ENCODE data around the gene MYO6.

Gene MYO6

DNA sequence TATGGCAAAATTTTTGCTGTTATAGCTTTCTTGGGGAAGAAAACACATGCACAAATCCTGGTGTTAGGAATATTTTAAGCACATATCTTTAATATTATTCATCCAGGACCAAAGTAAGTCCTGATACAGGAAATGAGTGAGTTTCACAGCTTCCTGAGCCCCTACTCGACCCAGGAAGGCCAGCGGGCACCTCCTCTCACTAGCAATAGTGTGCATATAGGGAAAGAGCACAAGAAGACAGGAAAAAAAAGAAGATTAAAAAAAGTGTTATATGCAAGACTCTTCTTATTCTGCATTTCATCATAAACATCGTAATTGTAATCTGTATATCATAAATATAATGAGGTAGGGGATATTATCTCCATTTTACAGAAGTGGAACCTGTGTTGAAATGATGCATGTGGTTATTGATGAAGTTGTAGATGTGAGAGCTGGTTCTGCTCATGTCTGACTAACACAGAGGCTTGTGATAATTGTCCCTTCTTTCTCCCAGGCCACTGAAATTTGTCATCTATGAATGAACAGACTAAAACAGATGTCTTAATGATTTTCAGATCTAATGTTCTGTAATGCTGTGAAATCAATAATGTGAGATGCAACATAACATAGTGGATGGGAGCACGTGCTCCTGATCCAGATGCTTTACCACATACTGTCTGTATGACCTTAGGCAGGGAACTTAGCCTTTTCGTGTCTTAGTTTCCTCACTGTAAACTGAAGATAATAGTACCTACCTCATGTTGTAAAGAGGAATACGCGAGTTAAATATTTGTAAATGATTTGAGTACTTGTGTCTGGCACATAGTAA, 101.2 kb downstream of the MYO6 start:
- TF ChIP-seq, protein P1, sequence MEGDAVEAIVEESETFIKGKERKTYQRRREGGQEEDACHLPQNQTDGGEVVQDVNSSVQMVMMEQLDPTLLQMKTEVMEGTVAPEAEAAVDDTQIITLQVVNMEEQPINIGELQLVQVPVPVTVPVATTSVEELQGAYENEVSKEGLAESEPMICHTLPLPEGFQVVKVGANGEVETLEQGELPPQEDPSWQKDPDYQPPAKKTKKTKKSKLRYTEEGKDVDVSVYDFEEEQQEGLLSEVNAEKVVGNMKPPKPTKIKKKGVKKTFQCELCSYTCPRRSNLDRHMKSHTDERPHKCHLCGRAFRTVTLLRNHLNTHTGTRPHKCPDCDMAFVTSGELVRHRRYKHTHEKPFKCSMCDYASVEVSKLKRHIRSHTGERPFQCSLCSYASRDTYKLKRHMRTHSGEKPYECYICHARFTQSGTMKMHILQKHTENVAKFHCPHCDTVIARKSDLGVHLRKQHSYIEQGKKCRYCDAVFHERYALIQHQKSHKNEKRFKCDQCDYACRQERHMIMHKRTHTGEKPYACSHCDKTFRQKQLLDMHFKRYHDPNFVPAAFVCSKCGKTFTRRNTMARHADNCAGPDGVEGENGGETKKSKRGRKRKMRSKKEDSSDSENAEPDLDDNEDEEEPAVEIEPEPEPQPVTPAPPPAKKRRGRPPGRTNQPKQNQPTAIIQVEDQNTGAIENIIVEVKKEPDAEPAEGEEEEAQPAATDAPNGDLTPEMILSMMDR (IDR thresholded peaks at IDR 0.05): no peak

DNA sequence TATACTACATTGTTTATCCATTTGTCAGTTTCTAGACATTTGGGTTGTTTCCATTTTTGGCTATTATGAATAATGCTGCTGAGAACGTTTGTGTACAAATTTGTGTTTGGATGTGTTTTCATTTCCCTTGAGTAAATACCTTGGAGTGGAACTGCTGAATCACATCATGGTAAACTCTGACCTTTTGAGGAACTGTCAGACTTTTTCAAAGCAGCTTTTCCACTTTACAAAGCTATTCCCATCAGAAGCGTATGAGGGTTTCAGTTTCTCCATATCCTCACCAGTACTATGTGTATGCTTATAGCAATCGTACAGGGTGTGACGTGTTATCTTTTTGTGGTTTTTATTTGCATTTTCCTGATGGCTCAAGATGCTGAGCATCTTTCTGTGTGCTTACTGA, 103.7 kb downstream of the MYO6 start:
- TF ChIP-seq, protein P1 (IDR thresholded peaks at IDR 0.05): no peak

DNA sequence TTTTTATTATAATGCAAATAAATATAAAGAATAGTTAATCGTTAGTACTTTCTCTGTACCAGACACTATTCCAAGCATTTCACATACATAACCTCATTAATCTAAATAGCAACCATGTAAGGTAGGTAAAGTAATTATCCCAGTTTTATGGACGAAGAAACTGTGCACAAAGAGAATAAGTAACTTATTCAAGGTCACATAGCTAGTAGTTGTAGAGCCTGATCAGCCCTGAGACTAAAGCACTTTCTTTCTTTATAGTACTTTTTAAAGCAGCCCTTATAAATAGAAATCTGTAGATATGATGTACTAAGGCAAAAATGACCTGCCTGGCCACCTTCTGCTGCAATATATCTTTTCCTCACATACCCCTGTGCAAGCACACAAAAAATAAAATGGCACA, 104.8 kb downstream of the MYO6 start:
- TF ChIP-seq, protein P1 (IDR thresholded peaks at IDR 0.05): no peak

DNA sequence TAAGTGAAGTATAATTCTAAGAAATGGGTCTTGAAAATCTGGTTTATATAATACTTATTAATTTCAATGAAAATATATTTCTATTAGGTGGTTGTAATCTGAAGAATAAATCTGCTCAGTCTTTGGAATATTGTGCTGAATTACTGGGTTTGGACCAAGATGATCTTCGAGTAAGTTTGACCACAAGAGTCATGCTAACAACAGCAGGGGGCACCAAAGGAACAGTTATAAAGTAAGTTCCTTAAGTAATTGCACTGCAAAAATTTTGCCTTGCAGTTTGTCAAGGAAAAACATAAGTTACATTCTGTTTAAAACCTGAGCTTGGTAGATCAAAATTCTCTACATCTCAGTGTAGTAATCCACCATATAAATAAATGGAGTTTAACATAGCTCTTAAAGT, 106.0 kb downstream of the MYO6 start:
- TF ChIP-seq, protein P1 (IDR thresholded peaks at IDR 0.05): peak; percentile 74

DNA sequence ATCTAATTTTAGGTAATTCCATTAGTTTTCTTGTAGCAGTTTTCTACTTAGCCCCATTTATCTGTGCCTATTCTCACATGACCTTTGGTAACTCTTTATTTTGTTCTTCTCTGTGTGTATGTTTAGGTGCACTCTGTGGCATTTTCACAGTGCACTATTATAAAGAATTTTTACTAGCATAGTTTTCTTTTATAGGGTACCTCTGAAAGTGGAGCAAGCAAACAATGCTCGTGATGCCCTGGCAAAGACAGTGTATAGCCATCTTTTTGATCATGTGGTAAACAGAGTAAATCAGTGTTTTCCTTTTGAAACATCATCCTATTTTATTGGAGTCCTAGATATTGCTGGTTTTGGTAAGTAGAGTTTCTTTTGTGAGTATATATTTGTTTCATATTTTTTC, 107.9 kb downstream of the MYO6 start:
- TF ChIP-seq, protein P1 (IDR thresholded peaks at IDR 0.05): no peak

DNA sequence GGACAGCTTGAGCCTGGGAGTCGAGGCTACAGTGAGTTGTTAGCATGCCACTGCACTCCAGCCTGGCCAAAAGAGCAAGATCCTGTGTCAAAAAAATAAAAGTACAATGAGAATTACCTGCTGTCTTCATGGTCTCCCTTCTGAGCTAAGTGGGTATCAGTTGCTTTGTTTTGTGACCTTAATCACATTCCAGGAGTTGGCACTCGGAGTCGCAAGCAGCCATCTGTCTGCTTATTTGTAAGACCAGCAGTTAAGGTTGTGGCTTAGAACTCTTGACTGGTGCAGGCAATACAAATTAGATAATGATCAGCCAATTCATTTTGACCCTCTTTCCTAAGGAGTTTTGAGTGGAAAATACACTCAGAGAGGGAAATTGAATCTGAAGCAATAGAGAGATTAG, 114.0 kb downstream of the MYO6 start:
- TF ChIP-seq, protein P1 (IDR thresholded peaks at IDR 0.05): no peak

DNA sequence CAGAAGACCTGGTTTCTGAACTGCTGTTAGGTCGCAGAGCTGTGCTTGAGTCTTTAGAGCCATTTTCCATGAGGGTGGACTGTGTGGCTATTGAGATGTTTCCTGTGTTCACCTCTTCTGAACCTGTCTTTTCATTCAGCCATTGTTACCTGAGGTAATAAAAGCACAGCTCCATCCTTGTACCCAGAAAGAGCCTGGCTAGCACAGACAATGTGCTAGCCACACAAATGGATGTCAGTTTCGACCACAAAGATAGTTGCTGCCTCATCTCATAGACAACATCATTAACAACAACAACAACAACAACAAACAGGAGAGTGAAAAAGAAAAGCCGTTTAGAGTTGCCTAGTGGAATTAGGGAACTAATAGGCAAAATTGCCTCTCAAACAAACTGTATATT, 114.7 kb downstream of the MYO6 start:
- TF ChIP-seq, protein P1 (IDR thresholded peaks at IDR 0.05): no peak

DNA sequence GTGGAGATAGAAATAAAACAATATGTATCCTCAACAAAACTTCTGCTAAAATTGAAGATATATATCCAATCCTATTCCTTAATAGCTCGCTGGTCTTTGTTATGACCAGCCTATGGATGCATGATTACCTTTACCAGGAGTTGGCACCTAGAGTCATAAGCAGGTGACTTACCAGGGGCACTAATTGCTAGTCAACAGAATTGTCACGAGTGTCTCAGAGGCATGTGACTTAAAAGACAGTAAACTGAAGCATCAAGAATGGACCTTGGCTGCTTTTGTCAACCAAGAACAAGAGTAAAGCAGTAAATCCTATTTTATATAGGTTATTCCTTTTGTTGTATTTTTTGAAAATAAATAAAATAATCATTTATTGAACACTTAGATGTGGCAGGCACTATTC, 115.4 kb downstream of the MYO6 start:
- TF ChIP-seq, protein P1 (IDR thresholded peaks at IDR 0.05): no peak
